T-helper 1 cell treated with Interleukin-12 subunit alpha and Interleukin-12 subunit beta and Interleukin-4 antibody, amounts not matched to agents 30 μg/mL and 1 μg/mL, for 36 hours (primary cell): ENCODE measurements around the gene MBIP.
A peak's percentile ranks its signal among the peaks of the same experiment; 100 is the strongest.

Source experiments
- H3K27ac Mint-ChIP-seq: one replicate; pipeline ENCODE4 v1.8.0; 2021; ENCODE audit warnings: mild to moderate bottlenecking, mixed read lengths
- H3K27me3 Mint-ChIP-seq: one replicate; pipeline ENCODE4 v1.8.0; 2021; ENCODE audit warnings: low read depth, mixed read lengths
- H3K36me3 Mint-ChIP-seq: one replicate; pipeline ENCODE4 v1.8.0; 2021; ENCODE audit warnings: low read depth, mixed read lengths
- H3K4me1 Mint-ChIP-seq: one replicate; pipeline ENCODE4 v1.8.0; 2021; ENCODE audit warnings: low read depth, mixed read lengths
- H3K4me3 Mint-ChIP-seq: one replicate; pipeline ENCODE4 v1.8.0; 2021; ENCODE audit warnings: mild to moderate bottlenecking, moderate library complexity, mixed read lengths
- H3K9me3 Mint-ChIP-seq: one replicate; pipeline ENCODE4 v1.8.0; 2021; ENCODE audit warnings: mixed read lengths

Gene MBIP

DNA sequence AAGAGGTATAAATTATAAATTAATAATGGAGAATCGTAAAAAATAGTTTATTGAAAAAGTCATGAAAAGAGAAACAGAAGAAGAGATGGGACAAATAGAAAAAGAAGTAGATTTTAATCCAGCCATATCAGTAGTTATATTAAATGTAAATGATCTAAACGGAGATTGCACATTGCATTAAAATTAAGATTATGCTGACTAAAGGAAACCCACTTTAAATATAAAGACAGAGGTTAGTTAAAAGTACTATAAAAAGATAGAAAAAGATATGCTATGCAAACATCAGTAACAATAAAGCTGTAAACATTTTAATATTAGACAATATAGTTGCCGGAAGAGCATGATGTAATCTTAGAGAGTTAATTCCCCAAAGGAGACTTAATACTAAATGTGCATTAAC lies 5.4 kb upstream of the MBIP start:
- Mint-ChIP-seq H3K4me1 (peaks cover under 1% of the 10 kb centered on the region), H3K9me3 (no peaks in the 10 kb centered on the region), H3K27ac (no peak overlapping the region), H3K36me3 (no peaks in the 10 kb centered on the region), H3K4me3 (no peak overlapping the region), H3K27me3 (peaks cover 26% of the 10 kb centered on the region)

DNA sequence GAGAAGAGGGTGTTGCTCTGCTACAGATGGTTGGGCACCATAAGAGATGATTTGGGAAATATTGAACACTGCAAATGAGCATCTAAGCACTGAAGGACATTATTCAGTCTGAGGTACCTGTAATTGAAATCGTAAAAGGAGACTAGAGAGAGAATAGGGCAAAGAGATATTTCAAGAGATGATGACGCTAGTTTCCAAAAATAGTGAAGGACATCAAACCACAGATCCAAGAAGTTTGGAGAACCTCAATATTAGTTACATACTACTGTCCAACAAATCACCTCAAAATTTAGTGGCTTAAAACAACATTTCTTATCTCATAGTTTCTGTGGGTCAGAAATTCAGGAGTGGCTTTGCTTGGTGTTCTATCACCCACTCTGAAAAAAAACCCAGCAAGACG lies 4.5 kb upstream of the MBIP start:
- Mint-ChIP-seq H3K4me1 (peaks cover 4% of the 10 kb centered on the region), H3K4me3 (no peak overlapping the region), H3K27ac (no peak overlapping the region), H3K27me3 (peaks cover 29% of the 10 kb centered on the region), H3K9me3 (peaks cover 3% of the 10 kb centered on the region), H3K36me3 (peaks cover 4% of the 10 kb centered on the region)

DNA sequence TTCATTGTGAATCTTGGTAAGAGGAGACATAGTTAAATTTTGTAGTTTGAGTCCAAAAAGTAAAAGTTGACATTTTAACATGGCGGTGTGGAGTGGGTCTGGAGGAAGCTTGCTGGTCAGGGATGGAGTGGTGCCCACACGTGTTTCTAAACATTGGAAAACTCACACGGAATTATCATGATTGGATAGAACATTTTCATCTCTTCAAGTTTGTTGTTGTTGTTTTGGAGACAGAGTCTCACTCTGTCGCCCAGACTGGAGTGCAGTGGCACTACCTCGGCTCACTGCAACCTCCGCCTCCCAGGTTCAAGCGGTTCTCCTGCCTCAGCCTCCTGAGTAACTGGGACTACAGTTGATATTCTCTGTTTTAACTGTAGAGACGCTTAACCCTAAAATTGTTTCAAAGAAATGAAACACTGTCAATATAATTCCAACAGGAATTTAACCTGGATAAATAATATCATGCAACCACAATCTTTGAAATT lies 502 bp upstream of the MBIP start:
- peak overlapping the region; percentile 95 for H3K4me3 Mint-ChIP-seq
- peaks cover 4% of the 10 kb centered on the region for H3K36me3 Mint-ChIP-seq
- H3K4me1 Mint-ChIP-seq = peaks cover 24% of the 10 kb centered on the region
- peaks cover 19% of the 10 kb centered on the region for H3K27me3 Mint-ChIP-seq
- peaks cover 3% of the 10 kb centered on the region for H3K9me3 Mint-ChIP-seq
- H3K27ac Mint-ChIP-seq = peak overlapping the region; percentile 93

DNA sequence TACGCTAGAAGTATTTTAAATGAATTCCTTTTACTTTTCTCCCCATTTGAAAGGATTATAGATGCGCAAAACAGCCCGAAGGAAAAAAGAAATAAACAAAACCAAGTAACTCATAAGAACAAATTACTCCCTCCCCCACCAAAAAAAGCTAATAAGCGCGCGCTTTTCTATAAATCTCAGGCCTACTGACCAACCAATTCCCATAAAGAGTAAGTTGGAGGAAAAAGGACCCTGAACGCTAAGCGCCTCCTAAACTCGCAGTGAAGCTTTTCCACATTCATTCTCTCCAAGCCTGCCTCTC lies 588 bp downstream of the MBIP start:
- peaks cover 15% of the 10 kb centered on the region for H3K27me3 Mint-ChIP-seq
- peak overlapping the region; percentile 95 for H3K4me3 Mint-ChIP-seq
- H3K36me3 Mint-ChIP-seq = peaks cover 4% of the 10 kb centered on the region
- H3K27ac Mint-ChIP-seq = peak overlapping the region; percentile 93
- peaks cover 3% of the 10 kb centered on the region for H3K9me3 Mint-ChIP-seq
- H3K4me1 Mint-ChIP-seq = peaks cover 28% of the 10 kb centered on the region

DNA sequence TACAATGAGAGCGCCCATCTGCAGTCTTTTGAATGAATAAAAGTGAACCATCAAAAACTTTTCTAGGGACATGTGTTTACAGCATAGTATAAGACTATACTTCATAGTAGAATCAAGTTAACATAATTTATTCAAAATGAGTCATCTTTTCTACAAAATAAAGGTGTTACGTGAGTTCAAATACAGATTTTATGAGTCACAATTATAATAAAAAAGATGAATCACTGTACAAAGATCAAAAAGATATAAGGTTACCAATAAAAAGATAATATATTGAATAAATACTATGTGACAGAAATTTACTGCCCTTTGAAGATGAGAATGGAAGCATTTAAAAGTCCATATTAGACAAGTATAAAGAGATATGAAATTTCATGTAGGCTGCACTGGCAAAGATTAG lies 2.8 kb downstream of the MBIP start:
- Mint-ChIP-seq H3K4me1 (peaks cover 28% of the 10 kb centered on the region), H3K27me3 (peaks cover 7% of the 10 kb centered on the region), H3K9me3 (peaks cover 3% of the 10 kb centered on the region), H3K27ac (no peak overlapping the region), H3K36me3 (peaks cover 14% of the 10 kb centered on the region), H3K4me3 (no peak overlapping the region)

DNA sequence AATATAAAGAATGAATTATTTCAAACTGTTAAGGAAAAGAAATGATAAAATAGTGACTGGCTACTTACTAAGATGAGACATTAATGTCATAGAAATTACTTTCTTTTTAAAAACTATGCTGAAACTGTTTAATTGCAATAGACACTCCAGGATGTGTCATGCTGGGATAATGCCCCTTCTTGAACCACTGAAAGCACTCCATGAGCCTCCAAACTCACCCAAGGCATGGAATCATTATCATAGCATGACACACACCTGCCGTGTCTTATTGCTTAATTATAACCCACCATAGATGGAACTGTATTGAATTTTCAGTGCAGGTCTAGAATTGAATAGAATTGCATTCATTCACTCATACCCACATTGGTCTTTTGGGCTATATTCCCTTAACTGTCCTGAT lies 4.3 kb downstream of the MBIP start:
- Mint-ChIP-seq H3K27ac (no peak overlapping the region), H3K36me3 (peaks cover 14% of the 10 kb centered on the region), H3K9me3 (peaks cover 3% of the 10 kb centered on the region), H3K4me1 (peaks cover 28% of the 10 kb centered on the region), H3K27me3 (peaks cover 3% of the 10 kb centered on the region), H3K4me3 (no peak overlapping the region)

DNA sequence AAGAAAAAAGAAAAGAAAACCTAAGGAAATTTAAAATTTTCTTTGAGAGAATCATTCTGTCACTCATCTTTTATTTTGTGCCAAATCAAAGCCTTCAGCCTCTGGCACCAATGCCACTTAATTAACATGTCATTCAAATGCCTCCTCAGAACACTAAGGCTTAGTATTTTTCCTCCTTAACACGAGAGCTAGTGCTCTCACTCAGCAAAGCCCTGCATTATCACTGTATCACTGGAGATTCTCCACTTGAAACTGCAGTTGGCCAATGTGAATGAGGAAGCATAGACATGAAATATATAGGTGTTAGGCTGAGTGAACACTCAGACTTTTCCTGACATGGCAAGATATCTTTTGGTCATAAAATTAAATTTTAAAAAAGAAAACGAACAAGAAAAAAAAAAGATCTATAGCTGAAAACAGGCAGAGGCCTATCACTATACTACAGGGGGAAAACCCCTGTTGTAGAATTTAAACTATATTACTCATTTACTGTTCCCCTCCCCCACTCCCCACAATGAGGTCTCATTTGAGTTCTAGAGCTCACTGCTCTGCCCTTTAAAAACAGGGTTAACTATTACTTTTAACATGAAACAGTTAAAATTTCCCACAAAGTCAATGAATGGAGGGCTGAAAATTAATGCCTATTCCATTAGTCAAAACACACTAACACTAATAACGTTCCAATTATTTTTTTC lies 5.1 kb downstream of the MBIP start:
- peaks cover 24% of the 10 kb centered on the region for H3K4me1 Mint-ChIP-seq
- H3K27ac Mint-ChIP-seq = no peak overlapping the region
- no peak overlapping the region for H3K4me3 Mint-ChIP-seq
- H3K9me3 Mint-ChIP-seq = no peaks in the 10 kb centered on the region
- peaks cover 18% of the 10 kb centered on the region for H3K36me3 Mint-ChIP-seq
- H3K27me3 Mint-ChIP-seq = no peaks in the 10 kb centered on the region

DNA sequence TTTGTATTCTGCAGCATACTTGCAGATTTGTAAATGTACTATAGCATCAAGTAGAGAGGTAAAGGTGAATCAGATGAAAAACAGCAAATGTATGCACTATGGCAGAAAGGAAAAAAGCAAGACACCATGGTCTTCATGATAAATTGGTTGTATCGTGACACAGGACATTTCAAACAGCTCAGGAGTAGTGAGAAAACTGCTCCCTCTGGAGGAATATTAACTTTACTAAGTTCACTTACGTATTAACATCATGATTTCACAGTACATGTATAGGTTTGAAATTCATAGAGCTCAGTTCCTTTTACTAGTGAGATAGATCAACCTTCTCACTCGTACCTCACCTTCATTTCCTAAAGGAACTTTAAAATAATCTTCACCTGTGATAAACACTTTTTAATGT lies 6.5 kb downstream of the MBIP start:
- no peaks in the 10 kb centered on the region for H3K27me3 Mint-ChIP-seq
- no peak overlapping the region for H3K27ac Mint-ChIP-seq
- peaks cover 16% of the 10 kb centered on the region for H3K4me1 Mint-ChIP-seq
- no peaks in the 10 kb centered on the region for H3K9me3 Mint-ChIP-seq
- no peak overlapping the region for H3K4me3 Mint-ChIP-seq
- peaks cover 23% of the 10 kb centered on the region for H3K36me3 Mint-ChIP-seq

DNA sequence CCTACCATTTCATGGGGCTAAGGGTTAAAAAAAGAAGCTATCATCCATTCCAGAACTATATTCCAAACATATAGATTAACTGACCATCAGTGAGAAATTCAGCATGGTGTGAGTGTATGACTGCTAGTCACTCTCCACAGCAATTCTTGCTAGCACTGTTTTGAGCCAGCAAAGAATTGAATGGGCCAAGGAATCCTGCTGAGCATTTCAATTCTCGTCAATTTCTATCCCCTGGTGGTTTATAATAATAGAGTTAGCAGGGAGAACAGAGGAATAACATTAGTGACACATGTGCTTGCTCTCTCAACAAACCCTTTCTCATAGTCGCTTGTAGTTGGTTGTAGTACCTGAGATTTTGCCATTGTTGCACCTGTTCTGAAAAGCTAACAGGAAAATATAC lies 7.2 kb downstream of the MBIP start:
- Mint-ChIP-seq H3K4me3 (no peak overlapping the region), H3K27ac (no peak overlapping the region), H3K36me3 (peaks cover 28% of the 10 kb centered on the region), H3K27me3 (no peaks in the 10 kb centered on the region), H3K4me1 (peaks cover 12% of the 10 kb centered on the region), H3K9me3 (no peaks in the 10 kb centered on the region)

DNA sequence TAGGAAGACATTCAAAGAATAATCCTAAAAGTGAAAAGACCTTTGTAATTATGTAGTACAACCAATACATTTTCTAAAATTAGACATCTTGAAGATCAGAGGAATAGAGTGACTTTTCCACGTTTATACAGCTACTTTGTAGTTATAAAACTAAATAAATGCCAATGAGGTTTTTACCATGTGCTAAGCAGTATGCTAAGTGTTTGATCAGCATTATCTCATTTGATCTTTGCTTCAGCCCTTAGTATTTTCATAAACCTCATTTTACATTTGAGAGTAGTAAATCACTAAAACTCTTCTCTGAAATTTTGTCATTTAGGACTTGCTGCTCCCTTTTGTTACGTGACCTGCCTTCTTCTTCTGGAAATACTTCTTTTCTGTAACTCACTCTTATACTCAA lies 13.6 kb downstream of the MBIP start:
- H3K9me3 Mint-ChIP-seq = no peaks in the 10 kb centered on the region
- H3K36me3 Mint-ChIP-seq = peaks cover 46% of the 10 kb centered on the region
- H3K4me3 Mint-ChIP-seq = no peak overlapping the region
- no peaks in the 10 kb centered on the region for H3K4me1 Mint-ChIP-seq
- no peaks in the 10 kb centered on the region for H3K27me3 Mint-ChIP-seq
- H3K27ac Mint-ChIP-seq = no peak overlapping the region

DNA sequence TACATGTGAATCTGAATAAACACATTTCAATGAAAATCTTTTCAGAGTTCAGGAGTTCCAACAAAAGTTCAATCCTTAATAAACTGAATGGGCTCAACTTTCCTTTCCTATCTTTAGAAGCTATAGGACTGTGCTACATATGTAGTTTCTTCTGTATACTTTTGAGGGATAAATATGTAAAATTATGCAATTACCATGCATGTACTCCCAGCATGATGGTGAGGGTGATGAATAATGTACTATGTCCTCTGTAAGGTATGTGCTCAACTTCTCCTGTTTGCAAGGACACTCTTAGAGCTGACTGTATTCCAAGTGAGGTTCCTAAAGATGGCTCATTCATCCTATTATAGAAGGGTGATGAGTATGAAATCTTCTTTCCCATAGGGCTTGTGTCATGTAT lies 15.5 kb downstream of the MBIP start:
- Mint-ChIP-seq H3K4me1 (no peaks in the 10 kb centered on the region), H3K36me3 (peaks cover 39% of the 10 kb centered on the region), H3K9me3 (no peaks in the 10 kb centered on the region), H3K27me3 (no peaks in the 10 kb centered on the region), H3K4me3 (no peak overlapping the region), H3K27ac (no peak overlapping the region)

DNA sequence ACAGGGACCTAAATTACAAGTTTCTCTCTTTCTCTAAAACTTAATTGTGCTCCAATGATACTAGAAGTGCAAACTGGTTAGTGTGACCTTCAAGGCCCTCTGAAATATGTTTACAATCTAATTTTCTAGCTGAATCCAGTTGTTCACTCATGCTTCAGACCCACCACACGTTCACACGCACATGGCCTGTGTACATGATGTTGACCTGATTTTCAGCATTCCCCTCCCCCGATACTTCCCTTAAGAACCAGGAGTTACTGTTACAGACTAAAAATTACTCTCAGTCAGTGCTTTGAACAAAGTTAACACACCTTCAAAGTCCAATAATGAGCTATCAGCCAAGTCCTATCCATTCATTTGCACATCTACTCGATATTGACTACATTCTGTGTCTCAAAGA lies 16.5 kb downstream of the MBIP start:
- Mint-ChIP-seq H3K27ac (no peak overlapping the region), H3K4me1 (no peaks in the 10 kb centered on the region), H3K27me3 (no peaks in the 10 kb centered on the region), H3K36me3 (peaks cover 41% of the 10 kb centered on the region), H3K4me3 (no peak overlapping the region), H3K9me3 (no peaks in the 10 kb centered on the region)

DNA sequence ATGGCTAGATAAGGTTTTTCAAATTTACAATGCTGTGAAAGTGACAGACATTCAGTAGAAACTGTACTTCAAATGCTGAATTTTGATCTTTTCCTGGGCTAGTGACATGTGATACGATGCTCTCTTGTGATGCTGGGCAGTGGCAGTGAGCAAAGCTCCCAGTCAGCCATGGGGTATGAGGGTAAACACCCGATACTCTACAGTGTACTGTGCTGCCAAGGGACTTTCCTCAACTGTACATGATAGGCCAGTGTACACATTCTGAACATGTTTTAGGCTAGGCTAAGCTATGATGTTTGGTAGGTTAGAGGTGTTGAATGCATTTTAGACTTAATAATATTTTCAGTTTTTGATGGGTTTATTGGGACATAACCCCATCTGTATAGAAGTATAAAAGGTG lies 17.6 kb downstream of the MBIP start:
- Mint-ChIP-seq H3K9me3 (no peaks in the 10 kb centered on the region), H3K27ac (no peak overlapping the region), H3K36me3 (peaks cover 44% of the 10 kb centered on the region), H3K4me1 (no peaks in the 10 kb centered on the region), H3K27me3 (no peaks in the 10 kb centered on the region), H3K4me3 (no peak overlapping the region)

DNA sequence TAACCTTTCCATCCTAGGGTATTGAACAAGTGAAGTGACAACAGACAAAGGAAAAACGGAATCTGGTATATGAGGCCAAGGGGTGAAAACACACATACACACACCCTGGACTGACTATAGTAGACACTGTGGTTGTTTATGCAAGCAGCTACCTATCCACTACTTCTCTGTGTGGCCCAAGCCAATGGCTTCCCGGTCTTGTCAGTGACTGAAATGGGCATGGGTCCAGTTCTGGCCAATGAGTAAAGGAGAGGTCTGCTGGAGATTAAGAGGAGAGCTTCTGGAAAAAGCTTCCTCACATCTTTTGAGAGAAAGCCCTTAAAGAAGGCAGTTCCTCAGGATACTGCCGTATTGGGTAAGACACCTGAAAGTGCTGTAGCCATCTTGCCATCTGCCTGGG lies 19.3 kb downstream of the MBIP start:
- Mint-ChIP-seq H3K9me3 (no peaks in the 10 kb centered on the region), H3K27me3 (no peaks in the 10 kb centered on the region), H3K4me1 (no peaks in the 10 kb centered on the region), H3K27ac (no peak overlapping the region), H3K4me3 (no peak overlapping the region), H3K36me3 (peaks cover 49% of the 10 kb centered on the region)

DNA sequence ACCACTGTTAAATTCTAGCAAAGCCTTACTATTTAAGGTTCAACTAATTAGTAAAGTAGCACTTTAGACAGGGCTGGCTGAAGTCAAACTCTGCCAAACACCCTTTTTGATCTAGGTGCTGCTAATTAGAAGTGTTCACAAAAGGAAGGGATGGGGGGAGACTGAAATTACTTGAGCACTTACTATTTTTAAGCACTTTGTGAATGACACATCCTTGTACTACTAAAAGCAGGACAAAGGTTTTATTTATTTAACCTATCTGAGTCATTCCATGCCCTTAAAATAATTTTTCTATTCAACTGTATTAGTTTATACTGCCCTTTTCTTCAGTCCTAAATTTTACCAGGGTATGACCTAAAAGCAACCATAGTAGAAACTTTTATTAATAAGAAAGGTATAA lies 20.1 kb downstream of the MBIP start:
- Mint-ChIP-seq H3K27me3 (no peaks in the 10 kb centered on the region), H3K27ac (no peak overlapping the region), H3K4me3 (no peak overlapping the region), H3K4me1 (no peaks in the 10 kb centered on the region), H3K9me3 (no peaks in the 10 kb centered on the region), H3K36me3 (peaks cover 43% of the 10 kb centered on the region)
